ENCODE results near the gene TENT5A.

Gene TENT5A

DNA sequence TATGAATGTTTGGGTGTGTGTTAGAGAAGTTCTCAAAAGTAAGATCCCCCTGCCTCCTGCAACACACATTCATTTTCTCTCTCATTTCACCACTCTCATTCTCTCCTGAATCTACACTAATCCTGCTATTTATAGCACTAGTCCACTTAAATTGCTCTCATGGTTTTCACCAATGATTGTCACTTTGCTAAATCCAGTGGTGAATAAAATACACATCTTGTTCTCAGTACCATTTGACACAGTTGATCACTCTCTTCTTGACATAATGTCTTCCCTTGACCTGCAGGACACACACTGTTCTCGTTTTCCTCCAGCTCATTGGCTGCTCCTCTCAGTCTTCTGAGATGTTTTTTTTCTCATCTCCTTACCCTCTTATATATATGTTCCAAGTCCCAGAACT lies 32.1 kb downstream of the TENT5A start (continued):
- TF ChIP-seq, protein P1, sequence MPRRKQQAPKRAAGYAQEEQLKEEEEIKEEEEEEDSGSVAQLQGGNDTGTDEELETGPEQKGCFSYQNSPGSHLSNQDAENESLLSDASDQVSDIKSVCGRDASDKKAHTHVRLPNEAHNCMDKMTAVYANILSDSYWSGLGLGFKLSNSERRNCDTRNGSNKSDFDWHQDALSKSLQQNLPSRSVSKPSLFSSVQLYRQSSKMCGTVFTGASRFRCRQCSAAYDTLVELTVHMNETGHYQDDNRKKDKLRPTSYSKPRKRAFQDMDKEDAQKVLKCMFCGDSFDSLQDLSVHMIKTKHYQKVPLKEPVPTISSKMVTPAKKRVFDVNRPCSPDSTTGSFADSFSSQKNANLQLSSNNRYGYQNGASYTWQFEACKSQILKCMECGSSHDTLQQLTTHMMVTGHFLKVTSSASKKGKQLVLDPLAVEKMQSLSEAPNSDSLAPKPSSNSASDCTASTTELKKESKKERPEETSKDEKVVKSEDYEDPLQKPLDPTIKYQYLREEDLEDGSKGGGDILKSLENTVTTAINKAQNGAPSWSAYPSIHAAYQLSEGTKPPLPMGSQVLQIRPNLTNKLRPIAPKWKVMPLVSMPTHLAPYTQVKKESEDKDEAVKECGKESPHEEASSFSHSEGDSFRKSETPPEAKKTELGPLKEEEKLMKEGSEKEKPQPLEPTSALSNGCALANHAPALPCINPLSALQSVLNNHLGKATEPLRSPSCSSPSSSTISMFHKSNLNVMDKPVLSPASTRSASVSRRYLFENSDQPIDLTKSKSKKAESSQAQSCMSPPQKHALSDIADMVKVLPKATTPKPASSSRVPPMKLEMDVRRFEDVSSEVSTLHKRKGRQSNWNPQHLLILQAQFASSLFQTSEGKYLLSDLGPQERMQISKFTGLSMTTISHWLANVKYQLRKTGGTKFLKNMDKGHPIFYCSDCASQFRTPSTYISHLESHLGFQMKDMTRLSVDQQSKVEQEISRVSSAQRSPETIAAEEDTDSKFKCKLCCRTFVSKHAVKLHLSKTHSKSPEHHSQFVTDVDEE (CRISPR knock-in tag; IDR thresholded peaks at IDR 0.05): no peak
- TF ChIP-seq ZC3H10 (CRISPR knock-in tag; IDR thresholded peaks at IDR 0.05): no peak
- TF ChIP-seq ARNTL (CRISPR knock-in tag; IDR thresholded peaks at IDR 0.05; ENCODE audit: borderline replicate concordance, low read depth): no peak
- no peak for TF ChIP-seq BACH2 (CRISPR knock-in tag; IDR thresholded peaks at IDR 0.05; ENCODE audit: borderline replicate concordance)
- no peak for TF ChIP-seq GLIS3 (CRISPR knock-in tag; IDR thresholded peaks at IDR 0.05)
- TF ChIP-seq TOX (CRISPR knock-in tag; IDR thresholded peaks at IDR 0.05; ENCODE audit: borderline replicate concordance): no peak

DNA sequence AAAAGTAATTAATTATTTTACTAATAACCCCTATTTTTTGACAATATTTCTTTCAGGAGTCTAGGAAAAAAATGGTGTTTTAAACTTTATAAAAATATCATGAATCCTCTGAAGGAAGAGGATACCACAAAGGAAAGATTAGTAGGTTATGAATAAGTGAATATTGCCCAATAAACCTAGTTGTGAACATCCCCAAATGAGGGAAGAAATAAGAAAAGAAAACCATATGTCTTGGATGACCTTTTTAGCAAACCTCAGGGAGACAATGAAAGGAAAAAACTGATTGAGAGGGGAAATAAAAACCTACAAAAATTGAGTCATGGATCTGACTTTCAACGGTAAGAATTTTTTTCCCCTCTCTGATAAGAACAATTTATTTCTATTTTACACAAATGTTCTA lies 34.4 kb downstream of the TENT5A start:
- no peak for ATAC-seq
- no peak for TF ChIP-seq ZNF70 (CRISPR knock-in tag; IDR thresholded peaks at IDR 0.05)
- TF ChIP-seq CSDC2 (CRISPR knock-in tag; IDR thresholded peaks at IDR 0.05): no peak
- TF ChIP-seq, protein P2, sequence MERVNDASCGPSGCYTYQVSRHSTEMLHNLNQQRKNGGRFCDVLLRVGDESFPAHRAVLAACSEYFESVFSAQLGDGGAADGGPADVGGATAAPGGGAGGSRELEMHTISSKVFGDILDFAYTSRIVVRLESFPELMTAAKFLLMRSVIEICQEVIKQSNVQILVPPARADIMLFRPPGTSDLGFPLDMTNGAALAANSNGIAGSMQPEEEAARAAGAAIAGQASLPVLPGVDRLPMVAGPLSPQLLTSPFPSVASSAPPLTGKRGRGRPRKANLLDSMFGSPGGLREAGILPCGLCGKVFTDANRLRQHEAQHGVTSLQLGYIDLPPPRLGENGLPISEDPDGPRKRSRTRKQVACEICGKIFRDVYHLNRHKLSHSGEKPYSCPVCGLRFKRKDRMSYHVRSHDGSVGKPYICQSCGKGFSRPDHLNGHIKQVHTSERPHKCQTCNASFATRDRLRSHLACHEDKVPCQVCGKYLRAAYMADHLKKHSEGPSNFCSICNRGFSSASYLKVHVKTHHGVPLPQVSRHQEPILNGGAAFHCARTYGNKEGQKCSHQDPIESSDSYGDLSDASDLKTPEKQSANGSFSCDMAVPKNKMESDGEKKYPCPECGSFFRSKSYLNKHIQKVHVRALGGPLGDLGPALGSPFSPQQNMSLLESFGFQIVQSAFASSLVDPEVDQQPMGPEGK (CRISPR knock-in tag; IDR thresholded peaks at IDR 0.05; ENCODE audit: borderline replicate concordance): no peak
- TF ChIP-seq ZNF565 (CRISPR knock-in tag; conservative IDR thresholded peaks at IDR 0.05; ENCODE audit: low read depth): no peak

DNA sequence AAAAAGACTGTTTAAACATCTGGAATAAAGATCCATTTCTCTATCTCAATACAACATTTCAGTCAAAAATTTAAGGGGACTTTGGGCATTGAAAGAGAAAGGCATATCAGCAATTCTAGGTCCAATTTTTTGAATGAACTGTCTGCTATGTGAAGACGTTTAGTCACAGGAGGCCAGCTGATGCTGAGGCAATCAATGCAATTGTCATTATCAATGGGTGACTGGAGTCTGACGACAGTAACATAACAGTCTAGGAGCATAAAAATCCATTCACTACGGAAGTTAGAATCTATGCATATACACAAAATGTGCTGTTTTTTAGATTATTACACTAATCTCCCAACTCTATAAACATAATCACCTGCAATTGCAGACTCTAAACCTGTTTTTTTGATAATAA lies 37.8 kb downstream of the TENT5A start:
- no peak for ATAC-seq
- TF ChIP-seq GLIS3 (CRISPR knock-in tag; IDR thresholded peaks at IDR 0.05) (no peak), TCF4 (CRISPR knock-in tag; IDR thresholded peaks at IDR 0.05; ENCODE audit: borderline replicate concordance) (no peak), TOX (CRISPR knock-in tag; IDR thresholded peaks at IDR 0.05; ENCODE audit: borderline replicate concordance) (no peak), BACH2 (CRISPR knock-in tag; IDR thresholded peaks at IDR 0.05; ENCODE audit: borderline replicate concordance) (no peak), ZNF565 (CRISPR knock-in tag; conservative IDR thresholded peaks at IDR 0.05; ENCODE audit: low read depth) (no peak), OSR1 (CRISPR knock-in tag; IDR thresholded peaks at IDR 0.05) (no peak), ZNF8 (CRISPR knock-in tag; IDR thresholded peaks at IDR 0.05) (no peak), SNAI2 (CRISPR knock-in tag; IDR thresholded peaks at IDR 0.05) (no peak), ZC3H10 (CRISPR knock-in tag; IDR thresholded peaks at IDR 0.05) (no peak), ZFP30 (CRISPR knock-in tag; IDR thresholded peaks at IDR 0.05) (no peak), CSRNP3 (CRISPR knock-in tag; IDR thresholded peaks at IDR 0.05) (no peak)
- TF ChIP-seq, protein P1 (CRISPR knock-in tag; IDR thresholded peaks at IDR 0.05): no peak
- TF ChIP-seq, protein P3, sequence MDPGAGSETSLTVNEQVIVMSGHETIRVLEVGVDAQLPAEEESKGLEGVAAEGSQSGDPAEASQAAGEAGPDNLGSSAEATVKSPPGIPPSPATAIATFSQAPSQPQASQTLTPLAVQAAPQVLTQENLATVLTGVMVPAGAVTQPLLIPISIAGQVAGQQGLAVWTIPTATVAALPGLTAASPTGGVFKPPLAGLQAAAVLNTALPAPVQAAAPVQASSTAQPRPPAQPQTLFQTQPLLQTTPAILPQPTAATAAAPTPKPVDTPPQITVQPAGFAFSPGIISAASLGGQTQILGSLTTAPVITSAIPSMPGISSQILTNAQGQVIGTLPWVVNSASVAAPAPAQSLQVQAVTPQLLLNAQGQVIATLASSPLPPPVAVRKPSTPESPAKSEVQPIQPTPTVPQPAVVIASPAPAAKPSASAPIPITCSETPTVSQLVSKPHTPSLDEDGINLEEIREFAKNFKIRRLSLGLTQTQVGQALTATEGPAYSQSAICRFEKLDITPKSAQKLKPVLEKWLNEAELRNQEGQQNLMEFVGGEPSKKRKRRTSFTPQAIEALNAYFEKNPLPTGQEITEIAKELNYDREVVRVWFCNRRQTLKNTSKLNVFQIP (CRISPR knock-in tag; IDR thresholded peaks at IDR 0.05; ENCODE audit: borderline replicate concordance, low read depth): no peak
- TF ChIP-seq, protein P4, sequence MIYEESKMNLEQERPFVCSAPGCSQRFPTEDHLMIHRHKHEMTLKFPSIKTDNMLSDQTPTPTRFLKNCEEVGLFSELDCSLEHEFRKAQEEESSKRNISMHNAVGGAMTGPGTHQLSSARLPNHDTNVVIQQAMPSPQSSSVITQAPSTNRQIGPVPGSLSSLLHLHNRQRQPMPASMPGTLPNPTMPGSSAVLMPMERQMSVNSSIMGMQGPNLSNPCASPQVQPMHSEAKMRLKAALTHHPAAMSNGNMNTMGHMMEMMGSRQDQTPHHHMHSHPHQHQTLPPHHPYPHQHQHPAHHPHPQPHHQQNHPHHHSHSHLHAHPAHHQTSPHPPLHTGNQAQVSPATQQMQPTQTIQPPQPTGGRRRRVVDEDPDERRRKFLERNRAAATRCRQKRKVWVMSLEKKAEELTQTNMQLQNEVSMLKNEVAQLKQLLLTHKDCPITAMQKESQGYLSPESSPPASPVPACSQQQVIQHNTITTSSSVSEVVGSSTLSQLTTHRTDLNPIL (CRISPR knock-in tag; IDR thresholded peaks at IDR 0.05; ENCODE audit: low read depth): no peak
